HEK293 (cell line): ENCODE data around the gene CLIC5.

Source experiments
- CTCF ChIP-seq: fragments of 450-650 bp; formaldehyde crosslinking; IDR thresholded peaks from 2 replicates; pipeline ENCODE4 v1.5.1; 2016; ENCODE audit warnings: missing biosample characterization, missing genetic modification characterization
- KLF17 ChIP-seq: fragments of 450-650 bp; formaldehyde crosslinking; IDR thresholded peaks from 2 replicates; pipeline ENCODE4 v1.5.1; 2016; ENCODE audit warnings: missing biosample characterization, missing genetic modification characterization
- SP7 ChIP-seq: fragments of 450-650 bp; formaldehyde crosslinking; IDR thresholded peaks from 2 replicates; pipeline ENCODE4 v1.5.1; 2016; ENCODE audit warnings: missing biosample characterization, missing genetic modification characterization
- YY1 ChIP-seq: fragments of 450-650 bp; formaldehyde crosslinking; IDR thresholded peaks from 2 replicates; pipeline ENCODE4 v1.5.1; 2018; ENCODE audit warnings: missing biosample characterization, missing genetic modification characterization
- ZBTB21 ChIP-seq: fragments of 450-650 bp; formaldehyde crosslinking; IDR thresholded peaks from 2 replicates; pipeline ENCODE4 v1.5.1; 2017; ENCODE audit warnings: missing biosample characterization, missing genetic modification characterization
- ZNF133 ChIP-seq: fragments of 450-650 bp; formaldehyde crosslinking; IDR thresholded peaks from 2 replicates; pipeline ENCODE4 v1.5.1; 2016; ENCODE audit warnings: missing biosample characterization, missing genetic modification characterization
- ZNF175 ChIP-seq: fragments of 450-650 bp; formaldehyde crosslinking; IDR thresholded peaks from 2 replicates; pipeline ENCODE4 v1.5.1; 2016; ENCODE audit warnings: missing biosample characterization, missing genetic modification characterization
- ZNF202 ChIP-seq: fragments of 450-650 bp; formaldehyde crosslinking; IDR thresholded peaks from 2 replicates; pipeline ENCODE4 v1.5.1; 2016; ENCODE audit warnings: missing biosample characterization, missing genetic modification characterization, borderline replicate concordance
- ZNF768 ChIP-seq: fragments of 450-650 bp; formaldehyde crosslinking; IDR thresholded peaks from 2 replicates; pipeline ENCODE4 v1.5.1; 2018; ENCODE audit warnings: missing biosample characterization, mild to moderate bottlenecking, missing genetic modification characterization
- TF ChIP-seq, protein P1 (sequence below): fragments of 450-650 bp; formaldehyde crosslinking; IDR thresholded peaks from 2 replicates; pipeline ENCODE4 v1.5.1; 2016; ENCODE audit warnings: missing biosample characterization, missing genetic modification characterization
- TF ChIP-seq, protein P2 (sequence below): fragments of 450-650 bp; formaldehyde crosslinking; IDR thresholded peaks from 2 replicates; pipeline ENCODE4 v1.5.1; 2016; ENCODE audit warnings: missing biosample characterization, missing genetic modification characterization, low read depth

GRCh38 chr6:45964300-45964699 lies 51.4 kb downstream of the CLIC5 start:
- TF ChIP-seq YY1 (tag by site-specific recombination): no peak
- TF ChIP-seq CTCF (tag by site-specific recombination): no peak
- no peak for TF ChIP-seq ZNF202
- no peak for TF ChIP-seq SP7 (tag by site-specific recombination)
- TF ChIP-seq ZNF133 (tag by site-specific recombination): no peak
- no peak for TF ChIP-seq ZNF175 (tag by site-specific recombination)
- TF ChIP-seq, protein P1, sequence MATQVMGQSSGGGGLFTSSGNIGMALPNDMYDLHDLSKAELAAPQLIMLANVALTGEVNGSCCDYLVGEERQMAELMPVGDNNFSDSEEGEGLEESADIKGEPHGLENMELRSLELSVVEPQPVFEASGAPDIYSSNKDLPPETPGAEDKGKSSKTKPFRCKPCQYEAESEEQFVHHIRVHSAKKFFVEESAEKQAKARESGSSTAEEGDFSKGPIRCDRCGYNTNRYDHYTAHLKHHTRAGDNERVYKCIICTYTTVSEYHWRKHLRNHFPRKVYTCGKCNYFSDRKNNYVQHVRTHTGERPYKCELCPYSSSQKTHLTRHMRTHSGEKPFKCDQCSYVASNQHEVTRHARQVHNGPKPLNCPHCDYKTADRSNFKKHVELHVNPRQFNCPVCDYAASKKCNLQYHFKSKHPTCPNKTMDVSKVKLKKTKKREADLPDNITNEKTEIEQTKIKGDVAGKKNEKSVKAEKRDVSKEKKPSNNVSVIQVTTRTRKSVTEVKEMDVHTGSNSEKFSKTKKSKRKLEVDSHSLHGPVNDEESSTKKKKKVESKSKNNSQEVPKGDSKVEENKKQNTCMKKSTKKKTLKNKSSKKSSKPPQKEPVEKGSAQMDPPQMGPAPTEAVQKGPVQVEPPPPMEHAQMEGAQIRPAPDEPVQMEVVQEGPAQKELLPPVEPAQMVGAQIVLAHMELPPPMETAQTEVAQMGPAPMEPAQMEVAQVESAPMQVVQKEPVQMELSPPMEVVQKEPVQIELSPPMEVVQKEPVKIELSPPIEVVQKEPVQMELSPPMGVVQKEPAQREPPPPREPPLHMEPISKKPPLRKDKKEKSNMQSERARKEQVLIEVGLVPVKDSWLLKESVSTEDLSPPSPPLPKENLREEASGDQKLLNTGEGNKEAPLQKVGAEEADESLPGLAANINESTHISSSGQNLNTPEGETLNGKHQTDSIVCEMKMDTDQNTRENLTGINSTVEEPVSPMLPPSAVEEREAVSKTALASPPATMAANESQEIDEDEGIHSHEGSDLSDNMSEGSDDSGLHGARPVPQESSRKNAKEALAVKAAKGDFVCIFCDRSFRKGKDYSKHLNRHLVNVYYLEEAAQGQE (tag by site-specific recombination): no peak
- TF ChIP-seq ZBTB21 (tag by site-specific recombination): no peak
- TF ChIP-seq KLF17 (tag by site-specific recombination): no peak
- no peak for TF ChIP-seq ZNF768
- TF ChIP-seq, protein P2, sequence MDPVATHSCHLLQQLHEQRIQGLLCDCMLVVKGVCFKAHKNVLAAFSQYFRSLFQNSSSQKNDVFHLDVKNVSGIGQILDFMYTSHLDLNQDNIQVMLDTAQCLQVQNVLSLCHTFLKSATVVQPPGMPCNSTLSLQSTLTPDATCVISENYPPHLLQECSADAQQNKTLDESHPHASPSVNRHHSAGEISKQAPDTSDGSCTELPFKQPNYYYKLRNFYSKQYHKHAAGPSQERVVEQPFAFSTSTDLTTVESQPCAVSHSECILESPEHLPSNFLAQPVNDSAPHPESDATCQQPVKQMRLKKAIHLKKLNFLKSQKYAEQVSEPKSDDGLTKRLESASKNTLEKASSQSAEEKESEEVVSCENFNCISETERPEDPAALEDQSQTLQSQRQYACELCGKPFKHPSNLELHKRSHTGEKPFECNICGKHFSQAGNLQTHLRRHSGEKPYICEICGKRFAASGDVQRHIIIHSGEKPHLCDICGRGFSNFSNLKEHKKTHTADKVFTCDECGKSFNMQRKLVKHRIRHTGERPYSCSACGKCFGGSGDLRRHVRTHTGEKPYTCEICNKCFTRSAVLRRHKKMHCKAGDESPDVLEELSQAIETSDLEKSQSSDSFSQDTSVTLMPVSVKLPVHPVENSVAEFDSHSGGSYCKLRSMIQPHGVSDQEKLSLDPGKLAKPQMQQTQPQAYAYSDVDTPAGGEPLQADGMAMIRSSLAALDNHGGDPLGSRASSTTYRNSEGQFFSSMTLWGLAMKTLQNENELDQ (tag by site-specific recombination): no peak
